Measurements from ENCODE around the gene JAGN1. TPM values are rescaled to one million over a fixed set of nuclear protein-coding genes. Genes with fewer than 3 reads are reported as not detected.
"Not testable (repeated sequence)": the region's sequence is repeated elsewhere in the genome, so short reads cannot be mapped to it uniquely, and the experiment has no call there.

Gene JAGN1
- polyA plus RNA-seq (ENCODE audit: insufficient read length): 31.6 TPM

- peak; percentile 89 for DNase-seq
Measured at GRCh38 chr3:9890249-9891071, at the start of gene JAGN1. TSS of gene JAGN1 (plus strand) at chr3:9890610. CDS start at chr3:9890723, 113 bp downstream.

GRCh38 chr3:9841015-9841414, 49.4 kb upstream of the JAGN1 start:
- DNase-seq: no peak

GRCh38 chr3:9843715-9844438, 46.5 kb upstream of the JAGN1 start, which contains the start of gene RPUSD3:
TSS of gene RPUSD3 (minus strand) at chr3:9844008. CDS start at chr3:9843990, 18 bp downstream.
- DNase-seq: peak; percentile 98

GRCh38 chr3:9846231-9846630, 44.2 kb upstream of the JAGN1 start:
- DNase-seq: no peak

GRCh38 chr3:9846931-9847488, 43.4 kb upstream of the JAGN1 start:
- no peak for DNase-seq

GRCh38 chr3:9847870-9848269, 42.5 kb upstream of the JAGN1 start:
- DNase-seq: not testable (repeated sequence)

DNA sequence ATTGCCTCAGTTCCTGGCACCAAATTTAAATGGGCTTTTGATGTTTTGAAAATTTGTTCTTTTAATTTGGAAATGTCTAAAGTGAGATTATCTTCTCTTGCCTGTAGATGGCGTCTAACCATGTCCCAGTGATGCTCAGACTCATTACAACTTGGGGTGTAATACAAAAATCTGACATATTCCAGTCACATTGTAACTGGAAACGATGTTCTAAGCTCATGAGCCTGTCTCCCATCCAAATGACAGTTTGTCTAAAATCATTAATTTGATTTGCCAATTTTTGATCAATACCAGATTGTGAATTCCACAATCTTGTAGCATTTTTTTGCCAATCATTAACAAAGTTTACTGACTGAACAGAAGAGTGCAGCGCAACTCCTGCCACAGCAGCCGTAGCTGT, 41.5 kb upstream of the JAGN1 start:
- not testable (repeated sequence) for DNase-seq

DNA sequence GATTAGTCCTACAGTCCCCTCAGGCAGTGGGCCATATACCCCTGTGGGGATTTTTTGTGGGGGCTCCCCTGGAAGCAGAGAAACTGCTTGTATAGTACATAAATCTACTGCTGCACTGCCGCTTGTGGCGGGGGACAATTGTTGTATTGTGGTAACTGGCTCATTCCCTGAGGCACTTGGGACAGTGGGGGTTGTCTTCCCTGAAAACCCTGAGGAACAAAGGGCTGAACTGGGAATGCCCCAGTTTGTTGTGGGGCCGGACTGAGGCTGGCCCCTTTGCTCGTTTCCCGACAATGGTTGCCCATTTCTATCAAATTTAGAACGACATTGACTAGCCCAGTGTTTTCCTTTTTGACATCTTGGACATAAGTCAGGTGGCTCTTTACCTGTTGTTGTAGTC, 39.0 kb upstream of the JAGN1 start:
- not testable (repeated sequence) for DNase-seq

- DNase-seq: not testable (repeated sequence)
Measured at GRCh38 chr3:9851926-9852325, 38.5 kb upstream of the JAGN1 start.

DNA sequence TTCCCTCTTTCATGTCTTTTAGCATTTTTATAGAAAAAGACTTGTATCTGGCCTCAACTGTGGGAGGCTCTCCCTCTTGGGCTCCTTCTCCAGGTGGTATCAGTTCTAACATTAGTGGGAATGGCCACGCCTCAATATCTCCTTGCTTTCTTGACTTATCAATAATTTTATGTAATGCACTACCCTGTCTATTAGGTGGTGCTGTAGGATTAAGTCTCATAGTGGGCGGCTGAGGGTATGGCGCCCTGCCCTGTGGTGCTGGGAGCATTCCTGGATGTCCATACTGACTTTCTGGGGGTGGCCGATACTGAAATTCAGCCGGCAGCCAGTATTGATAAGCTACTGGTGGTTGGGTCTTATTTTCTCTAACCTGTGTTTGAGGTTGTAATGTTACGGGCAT, 37.9 kb upstream of the JAGN1 start:
- DNase-seq: no peak

DNA sequence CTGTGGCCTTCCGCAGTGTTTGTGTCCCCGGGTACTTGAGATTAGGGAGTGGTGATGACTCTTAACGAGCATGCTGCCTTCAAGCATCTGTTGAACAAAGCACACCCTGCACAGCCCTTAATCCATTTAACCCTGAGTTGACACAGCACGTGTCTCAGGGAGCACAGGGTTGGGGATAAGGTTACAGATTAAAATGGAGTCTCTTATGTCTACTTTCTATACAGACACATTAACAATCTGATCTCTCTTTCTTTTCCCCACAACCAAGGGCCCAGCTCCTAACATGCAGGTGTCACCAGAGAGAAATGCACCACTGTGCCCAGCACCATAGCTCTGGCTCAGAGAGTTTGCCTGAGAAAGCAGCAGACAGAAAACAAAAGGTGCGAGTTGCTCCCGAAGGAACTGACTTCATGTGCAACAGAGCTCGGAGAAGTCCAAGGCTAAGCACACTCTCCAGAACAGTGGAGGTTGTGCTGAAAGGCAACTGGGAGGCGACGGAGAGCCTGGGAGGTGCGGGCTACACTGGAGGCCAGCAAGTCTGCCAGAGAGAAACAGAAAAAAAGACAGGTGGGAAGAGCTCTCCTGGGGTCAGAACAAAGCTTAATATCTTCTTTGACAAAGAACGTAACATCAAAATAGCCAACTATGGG, 36.0 kb upstream of the JAGN1 start:
- not testable (repeated sequence) for DNase-seq

DNA sequence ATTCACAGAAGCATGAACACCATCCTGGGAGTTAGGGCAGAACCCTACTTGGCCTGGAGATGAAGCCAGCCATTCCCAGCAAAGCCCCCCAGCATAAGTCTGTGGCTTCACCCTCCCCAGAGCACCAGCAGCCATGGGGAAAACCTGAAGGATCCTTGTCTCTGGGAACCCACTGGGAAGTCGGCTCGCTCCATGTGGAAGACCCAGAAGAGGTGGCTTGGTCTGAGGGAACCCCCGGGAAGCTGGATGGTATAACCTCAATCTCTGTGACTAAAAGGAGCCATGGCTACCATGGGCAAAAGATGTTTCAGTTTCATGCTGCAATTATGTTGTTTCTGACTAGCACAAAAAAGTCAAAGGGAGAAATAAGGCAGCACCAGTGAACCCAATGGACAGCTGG, 34.8 kb upstream of the JAGN1 start:
- no peak for DNase-seq

GRCh38 chr3:9859530-9860025, 30.8 kb upstream of the JAGN1 start:
- DNase-seq: no peak

DNA sequence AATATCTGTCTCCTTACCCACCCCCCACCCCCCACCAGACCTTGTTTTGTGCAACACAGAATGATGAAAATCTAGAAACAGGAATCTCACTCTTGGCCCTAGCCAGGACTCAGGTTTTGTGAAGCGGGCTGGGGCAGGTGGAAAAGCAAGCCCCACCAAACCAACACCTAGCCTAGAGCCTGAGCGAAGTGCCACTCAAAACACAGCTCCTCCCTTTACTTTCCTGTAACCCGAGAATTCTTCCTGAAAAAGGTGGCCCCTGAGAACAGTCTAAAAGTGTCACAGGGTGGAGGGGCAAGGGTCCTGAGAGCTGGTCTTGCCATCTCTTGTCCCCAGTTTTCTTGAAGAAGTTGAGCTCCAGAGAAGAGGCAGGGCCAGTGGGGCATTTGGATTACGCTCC, 29.2 kb upstream of the JAGN1 start:
- DNase-seq: no peak

- no peak for DNase-seq
Measured at GRCh38 chr3:9861626-9862130, 28.7 kb upstream of the JAGN1 start.

DNA sequence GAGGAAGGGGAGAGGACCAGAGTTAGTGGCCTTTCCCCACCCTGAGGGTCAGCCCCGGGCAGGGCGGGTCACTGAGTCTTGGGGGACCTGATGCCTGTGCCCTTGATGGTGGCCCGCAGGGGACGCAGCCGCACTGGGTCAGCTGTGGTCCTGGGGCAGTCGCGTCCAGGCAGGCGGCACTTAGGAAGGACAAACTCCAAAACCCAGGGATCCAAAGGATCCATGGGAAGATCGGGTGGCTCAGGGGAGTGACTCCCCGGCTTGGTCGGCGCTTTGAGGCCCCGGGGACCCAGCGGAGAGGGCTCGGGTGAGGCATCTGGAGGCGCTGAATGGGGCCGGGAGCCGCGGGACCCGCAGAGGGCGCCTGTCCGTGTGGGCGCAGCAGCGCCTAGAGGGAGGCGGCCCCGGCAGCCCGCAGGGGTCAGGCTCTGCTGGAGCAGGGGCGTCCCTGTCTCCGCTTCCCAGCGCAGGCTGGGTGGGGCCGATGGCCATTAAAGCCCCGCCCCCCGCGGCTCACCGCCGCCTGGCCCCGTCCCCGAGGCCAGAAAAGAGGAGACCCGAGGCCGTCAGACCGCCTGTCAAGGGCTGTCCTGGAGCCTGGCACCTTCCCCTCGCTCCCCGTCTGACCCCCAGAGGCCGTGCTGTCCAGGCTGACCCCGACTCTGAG, 27.9 kb upstream of the JAGN1 start:
- DNase-seq: peak; percentile 43

GRCh38 chr3:9863058-9863772, 27.2 kb upstream of the JAGN1 start:
- DNase-seq: no peak

- DNase-seq: peak; percentile 66
Measured at GRCh38 chr3:9864200-9864927, 26.0 kb upstream of the JAGN1 start.

DNA sequence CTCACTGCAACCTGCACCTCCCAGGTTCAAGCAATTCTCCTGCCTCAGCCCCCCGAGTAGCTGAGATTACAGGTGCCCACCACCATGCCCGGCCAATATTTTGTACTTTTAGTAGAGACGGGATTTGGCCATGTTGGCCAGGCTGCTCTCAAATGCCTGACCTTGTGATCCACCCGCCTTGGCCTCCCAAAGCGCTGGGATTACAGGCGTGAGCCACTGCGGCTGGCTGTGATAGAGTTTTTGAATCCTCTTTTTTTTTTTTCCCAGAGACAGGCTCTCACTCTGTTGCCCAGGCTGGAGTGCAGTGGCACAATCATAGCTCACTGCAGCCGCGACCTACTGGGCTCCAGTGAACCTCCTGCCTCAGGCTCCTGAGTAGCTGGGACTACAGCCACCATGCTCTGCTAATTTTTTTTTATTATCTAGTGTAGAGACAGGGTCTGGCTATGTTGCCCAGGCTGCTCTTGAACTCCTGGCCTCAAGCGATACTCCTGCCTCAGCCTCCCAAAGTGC, 25.2 kb upstream of the JAGN1 start:
- not testable (repeated sequence) for DNase-seq

- DNase-seq: no peak
Measured at GRCh38 chr3:9866639-9867038, 23.8 kb upstream of the JAGN1 start.

Measured in hindlimb muscle (tissue), 1 donor.